Karpas-422 (cell line): ENCODE results near the gene C9orf153. TPM values are rescaled to one million over a fixed set of nuclear protein-coding genes. Genes with fewer than 3 reads are reported as not detected.
A peak's percentile ranks its signal among the peaks of the same experiment; 100 is the strongest.

Experiments used
- small RNA-seq: library from RNA; depleted of rRNA; stranded (forward); fragments of <200 nt; gene quantifications from one replicate; pipeline ENCODE3, GENCODE V24; 2014
- total RNA-seq: library from RNA; depleted of rRNA; stranded (reverse); fragments of >200 nt; shearing (Covaris generic); gene quantifications from 2 replicates; pipeline ENCODE4 v1.2.3, GENCODE V29; 2014; ENCODE audit warnings: low replicate concordance; rRNA removed

Gene C9orf153
- total RNA-seq, 1 experiment from 2014 or later = 2.9 TPM

Small RNAs within 50 kb of the gene (small RNA-seq; reads per million reads assigned to genes)
- gene AL137849.1 (not detected), gene RN7SKP264 (3.6 reads per million, percentile 71 among the genes with 10 or more reads in this experiment)

Other genes with a start within 250 kb of the C9orf153 start
- not detected in 2 replicates for gene GOLM1, start 160.1 kb downstream of the C9orf153 start, total RNA-seq
- gene ISCA1, start 22.9 kb upstream of the C9orf153 start, total RNA-seq = 23.8 and 51.4 TPM in 2 replicates
- 45.0 and 51.2 TPM in 2 replicates for gene TUT7, start 94.8 kb upstream of the C9orf153 start, total RNA-seq